ENCODE measurements around the gene RBM25. TPM values are rescaled to one million over a fixed set of nuclear protein-coding genes. Genes with fewer than 3 reads are reported as not detected.
A peak's percentile ranks its signal among the peaks of the same experiment; 100 is the strongest.

Gene RBM25
- total RNA-seq, 3 donors from 2014 or later, result 69.9 to 90.6 (median 76.4) TPM

- Histone ChIP-seq H3K27ac (no peak overlapping the region), H3K9me3 (no peaks in the 10 kb centered on the region), H3K4me1 (no peaks in the 10 kb centered on the region), H3K27me3 (no peaks in the 10 kb centered on the region), H3K4me3 (no peak overlapping the region), H3K36me3 (no peaks in the 10 kb centered on the region)
- intact Hi-C loops (cut with DNase I; ENCODE audit: low total_unique reads), result no loop called here
- TF ChIP-seq POLR2AphosphoS5 (IDR thresholded peaks at IDR 0.05) (no peak), POLR2A (IDR thresholded peaks at IDR 0.05) (no peak), CTCF (IDR thresholded peaks at IDR 0.05) (no peak)
- no peak for DNase-seq (ENCODE audit: low spot score in 2 of 2)
These were observed 67.4 kb downstream of the RBM25 start for GRCh38 chr14:73125746-73126145.

DNA sequence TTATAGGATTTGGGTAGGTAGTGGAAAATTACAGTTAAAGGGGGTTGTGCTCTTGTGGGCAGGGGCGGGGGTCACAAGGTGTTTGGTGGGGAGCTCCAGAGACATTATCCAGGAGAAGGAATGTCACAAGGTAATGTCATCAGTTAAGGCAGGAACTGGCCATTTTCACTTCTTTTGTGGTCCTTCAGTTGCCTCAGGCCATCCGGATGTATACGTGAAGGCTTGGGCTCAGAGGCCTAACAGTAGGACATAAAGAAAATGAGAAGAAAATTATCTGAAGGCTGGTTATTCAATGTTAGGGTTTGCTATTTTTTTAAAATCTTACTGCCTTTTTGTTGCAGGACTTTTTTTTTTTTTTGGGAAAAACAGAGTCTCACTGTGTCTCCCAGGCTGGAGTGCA, 75.5 kb downstream of the RBM25 start:
- Histone ChIP-seq H3K36me3 (no peaks in the 10 kb centered on the region), H3K4me3 (no peak overlapping the region), H3K9me3 (no peaks in the 10 kb centered on the region), H3K27ac (no peak overlapping the region), H3K27me3 (no peaks in the 10 kb centered on the region), H3K4me1 (peaks cover 0 to 9% of the 10 kb centered on the region in 2 donors)
- no peak for TF ChIP-seq POLR2AphosphoS5 (IDR thresholded peaks at IDR 0.05)
- TF ChIP-seq POLR2A (IDR thresholded peaks at IDR 0.05), result no peak
- no peak for TF ChIP-seq CTCF (IDR thresholded peaks at IDR 0.05)
- intact Hi-C loops (cut with DNase I; ENCODE audit: low total_unique reads), result no loop called here
- no peak for DNase-seq (ENCODE audit: low spot score in 2 of 2)

DNA sequence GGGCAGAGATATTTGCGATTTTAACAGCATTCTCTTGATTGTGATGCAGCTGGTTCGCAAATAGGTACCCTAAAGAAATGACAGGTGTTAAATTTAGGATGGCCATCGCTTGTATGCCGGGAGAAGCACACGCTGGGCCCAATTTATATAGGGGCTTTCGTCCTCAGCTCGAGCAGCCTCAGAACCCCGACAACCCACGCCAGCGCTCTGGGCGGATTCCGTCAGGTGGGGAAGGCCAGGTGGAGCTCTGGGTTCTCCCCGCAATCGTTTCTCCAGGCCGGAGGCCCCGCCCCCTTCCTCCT, 77.7 kb downstream of the RBM25 start:
- Histone ChIP-seq H3K4me3 (peak overlapping the region; percentile 83 to 95 (median 94)), H3K27me3 (no peaks in the 10 kb centered on the region), H3K36me3 (no peaks in the 10 kb centered on the region), H3K4me1 (peaks cover 0 to 9% of the 10 kb centered on the region in 2 donors), H3K9me3 (no peaks in the 10 kb centered on the region), H3K27ac (peak overlapping the region; percentile 92 to 98)
- no peak for TF ChIP-seq POLR2AphosphoS5 (IDR thresholded peaks at IDR 0.05)
- no peak for TF ChIP-seq POLR2A (IDR thresholded peaks at IDR 0.05)
- intact Hi-C loops (cut with DNase I; ENCODE audit: low total_unique reads), result no loop called here
- no peak for DNase-seq (ENCODE audit: low spot score in 2 of 2)

DNA sequence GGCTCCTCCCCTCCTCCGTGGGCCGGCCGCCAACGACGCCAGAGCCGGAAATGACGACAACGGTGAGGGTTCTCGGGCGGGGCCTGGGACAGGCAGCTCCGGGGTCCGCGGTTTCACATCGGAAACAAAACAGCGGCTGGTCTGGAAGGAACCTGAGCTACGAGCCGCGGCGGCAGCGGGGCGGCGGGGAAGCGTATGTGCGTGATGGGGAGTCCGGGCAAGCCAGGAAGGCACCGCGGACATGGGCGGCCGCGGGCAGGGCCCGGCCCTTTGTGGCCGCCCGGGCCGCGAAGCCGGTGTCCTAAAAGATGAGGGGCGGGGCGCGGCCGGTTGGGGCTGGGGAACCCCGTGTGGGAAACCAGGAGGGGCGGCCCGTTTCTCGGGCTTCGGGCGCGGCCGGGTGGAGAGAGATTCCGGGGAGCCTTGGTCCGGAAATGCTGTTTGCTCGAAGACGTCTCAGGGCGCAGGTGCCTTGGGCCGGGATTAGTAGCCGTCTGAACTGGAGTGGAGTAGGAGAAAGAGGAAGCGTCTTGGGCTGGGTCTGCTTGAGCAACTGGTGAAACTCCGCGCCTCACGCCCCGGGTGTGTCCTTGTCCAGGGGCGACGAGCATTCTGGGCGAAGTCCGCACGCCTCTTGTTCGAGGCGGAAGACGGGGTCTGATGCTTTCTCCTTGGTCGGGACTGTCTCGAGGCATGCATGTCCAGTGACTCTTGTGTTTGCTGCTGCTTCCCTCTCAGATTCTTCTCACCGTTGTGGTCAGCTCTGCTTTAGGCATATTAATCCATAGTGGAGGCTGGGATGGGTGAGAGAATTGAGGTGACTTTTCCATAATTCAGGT, 78.3 kb downstream of the RBM25 start, which contains the start of gene PSEN1:
TSS of gene PSEN1 (plus strand) at position 121 of the 839 bp plus-strand sequence. CDS start 11,513 bp downstream, outside the sequence.
- intact Hi-C loops (cut with DNase I; ENCODE audit: low total_unique reads), result no loop called here
- TF ChIP-seq POLR2A (IDR thresholded peaks at IDR 0.05), result peak; percentile 73
- peak; percentile 86 to 97 (median 88) for TF ChIP-seq POLR2AphosphoS5 (IDR thresholded peaks at IDR 0.05)
- TF ChIP-seq CTCF (IDR thresholded peaks at IDR 0.05), result no peak
- peaks cover 0 to 9% of the 10 kb centered on the region in 2 donors for H3K4me1 ChIP-seq
- peak within 1 kb of the TSS; percentile 83 to 95 (median 94) for H3K4me3 ChIP-seq
- no peaks in the 10 kb centered on the region for H3K36me3 ChIP-seq
- H3K27ac ChIP-seq, result peak within 1 kb of the TSS; percentile 92 to 98
- no peaks in the 10 kb centered on the region for H3K27me3 ChIP-seq
- no peaks in the 10 kb centered on the region for H3K9me3 ChIP-seq
- DNase-seq (ENCODE audit: low spot score in 2 of 2), result peak; percentile 93 to 94

DNA sequence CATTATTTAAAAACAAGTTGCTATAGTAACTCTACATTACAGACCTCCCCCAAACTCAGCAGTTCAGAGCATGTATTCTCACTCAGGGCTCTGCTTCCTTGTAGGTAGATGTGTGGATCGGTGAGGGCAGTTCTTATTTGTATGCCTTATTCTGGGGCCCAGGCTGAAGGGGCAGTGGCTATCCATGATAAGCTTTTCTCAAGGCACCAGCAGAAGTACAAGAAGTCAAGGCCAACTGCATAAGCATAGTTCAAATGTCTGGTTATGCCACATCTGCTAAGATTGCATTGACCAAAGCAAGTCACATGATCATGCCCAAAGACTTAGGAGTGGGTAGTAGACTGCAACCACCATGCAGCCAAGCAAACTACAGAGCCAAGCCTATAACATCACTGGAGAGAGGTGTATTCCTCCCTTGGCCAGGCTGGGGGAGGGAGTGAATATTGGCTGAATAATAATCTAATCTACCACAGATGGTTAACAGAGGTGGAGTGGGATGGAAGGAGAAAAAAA, 82.5 kb downstream of the RBM25 start:
- H3K4me3 ChIP-seq, result no peak overlapping the region
- no peaks in the 10 kb centered on the region for H3K27me3 ChIP-seq
- no peak for DNase-seq (ENCODE audit: low spot score in 2 of 2)
- TF ChIP-seq POLR2A (IDR thresholded peaks at IDR 0.05) (no peak), CTCF (IDR thresholded peaks at IDR 0.05) (no peak), POLR2AphosphoS5 (IDR thresholded peaks at IDR 0.05) (no peak)
- H3K9me3 ChIP-seq, result no peaks in the 10 kb centered on the region
- no peak overlapping the region for H3K27ac ChIP-seq
- intact Hi-C loops (cut with DNase I; ENCODE audit: low total_unique reads), result no loop called here
- peaks cover 0 to 18% of the 10 kb centered on the region in 2 donors for H3K4me1 ChIP-seq
- H3K36me3 ChIP-seq, result no peaks in the 10 kb centered on the region
